Transverse colon (tissue), 4 donors: Measurements from ENCODE around the gene LBR. TPM values are rescaled to one million over a fixed set of nuclear protein-coding genes. Genes with fewer than 3 reads are reported as not detected.
A peak's percentile ranks its signal among the peaks of the same experiment; 100 is the strongest.

Experiments used
- DNase-seq: peaks from one replicate; pipeline ENCODE4 v3.0.0-alpha.2; 2019
- H3K27ac ChIP-seq, 4 donors: fragments of 200-600 bp; sonication (generic); 2 replicates each; pipeline ENCODE4 v1.5.1; 2016 to 2018; ENCODE audit warnings: inconsistent platforms in 4 of 4
- H3K27me3 ChIP-seq: fragments of 200-600 bp; sonication (generic); 2 replicates; pipeline ENCODE4 v1.5.1; 2017; ENCODE audit warnings: inconsistent platforms
- H3K36me3 ChIP-seq, 4 donors: fragments of 200-600 bp; sonication (generic); 2 replicates each; pipeline ENCODE4 v1.5.1; 2017 to 2019; ENCODE audit warnings: inconsistent platforms in 4 of 4
- H3K4me1 ChIP-seq, 4 donors: fragments of 200-600 bp; sonication (generic); 2 replicates each; pipeline ENCODE4 v1.5.1; 2017 to 2020; ENCODE audit warnings: inconsistent platforms in 4 of 4
- H3K4me3 ChIP-seq, 4 donors: fragments of 200-600 bp; sonication (generic); 1 replicate in 1 of 4; 2 replicates in 3 of 4; pipeline versions ENCODE4 v1.5.1 to v1.6.1; 2017 to 2019; ENCODE audit warnings: inconsistent platforms in 4 of 4
- H3K9me3 ChIP-seq, 2 donors: fragments of 200-600 bp; sonication (generic); 2 replicates each; pipeline ENCODE4 v1.5.1; 2017 to 2019; ENCODE audit warnings: inconsistent platforms in 2 of 2
- EP300 ChIP-seq: sonication (generic); formaldehyde crosslinking; IDR thresholded peaks from one replicate; pipeline ENCODE4 v1.6.1; 2017; ENCODE audit warnings: antibody characterized with exemption, low read depth
- POLR2A ChIP-seq: fragments of 450-650 bp; IDR thresholded peaks from one replicate; pipeline ENCODE4 v1.6.1; 2016; ENCODE audit warnings: antibody characterized with exemption, mild to moderate bottlenecking, moderate library complexity
- POLR2AphosphoS5 ChIP-seq, 3 donors: sonication (generic); formaldehyde crosslinking; IDR thresholded peaks; one replicate each; pipeline ENCODE4 v1.6.1; 2016; ENCODE audit warnings: antibody characterized with exemption in 3 of 3
- WGBS, 2 donors: methylation state at CpG; one replicate each; pipeline ENCODE4 v1.1.5; 2018; ENCODE audit warnings: low coverage in 1 of 2; 5-methylcytosine and 5-hydroxymethylcytosine counted together
- in situ Hi-C, 4 donors: fragments of 200-750 bp; cut with MboI; loops; one replicate each; pipeline versions ENCODE4 v1.15.0 to v1.15.1; 2017; ENCODE audit warnings: low sequenced_read_pairs in 3 of 4, low pct_ligation_motif_present in 1 of 4, low pct_unique_long_range_greater_than_20kb in 1 of 4
- intact Hi-C: fragments of 100-400 bp; cut with DNase I; formaldehyde crosslinking; loops from one replicate; pipeline ENCODE4 v1.15.1; 2023; ENCODE audit warnings: low total_unique reads
- total RNA-seq, 4 donors: library from RNA; depleted of rRNA; stranded (reverse); fragments of >200 nt; gene quantifications; one replicate each; pipeline ENCODE4 v1.1.0, GENCODE V29; 2016
- TF ChIP-seq, protein P1 (sequence below), 5 experiments: fragments of 200-600 bp in 3 of 5; fragments of 450-650 bp in 2 of 5; sonication (generic) in 3 of 5; IDR thresholded peaks; 1 replicate in 2 of 5; 2 replicates in 3 of 5; pipeline ENCODE4 v1.5.1; 2016 to 2017; ENCODE audit warnings: antibody characterized with exemption in 5 of 5, inconsistent platforms in 3 of 5, mild to moderate bottlenecking in 2 of 5, moderate library complexity in 1 of 5

The LBR gene
- total RNA-seq, 4 donors from 2014 or later: 48.6 to 97.9 (median 75.1) TPM

DNA sequence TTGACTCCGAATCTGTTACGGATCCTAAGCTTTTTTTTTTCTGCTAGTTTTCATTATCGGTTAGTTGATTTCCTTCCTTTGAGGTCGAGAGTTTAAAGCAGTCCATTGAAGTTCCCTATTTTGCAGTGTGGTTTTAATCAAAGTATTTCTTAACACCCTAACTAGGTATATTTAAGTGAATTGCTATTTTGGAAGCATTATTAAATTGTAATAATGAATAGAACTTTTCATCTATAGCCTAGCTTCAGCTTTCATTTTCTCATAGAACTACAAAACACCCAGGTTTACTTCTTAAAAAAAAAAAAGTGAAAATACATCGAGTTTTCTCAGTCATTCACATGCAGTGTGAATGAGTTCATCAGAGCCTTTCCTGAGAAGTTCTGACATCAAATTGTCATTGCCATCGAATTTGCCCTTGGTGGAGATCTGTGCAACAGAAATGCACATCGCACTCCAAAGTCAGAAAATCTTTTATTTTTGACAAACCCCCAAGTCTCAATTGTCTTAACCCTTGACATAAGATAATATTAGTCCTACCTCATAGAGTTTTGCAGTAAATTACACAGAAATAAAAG lies 1.1 kb upstream of the LBR start:
- Histone ChIP-seq H3K4me3 (peak overlapping the region; percentile 32 to 95 (median 89)), H3K4me1 (peaks cover 18 to 33% (median 30%) of the 10 kb centered on the region in 4 donors), H3K27ac (peak overlapping the region; percentile 94 to 99 (median 98)), H3K27me3 (no peaks in the 10 kb centered on the region), H3K36me3 (no peaks in the 10 kb centered on the region), H3K9me3 (no peaks in the 10 kb centered on the region)
- intact Hi-C loops (no loop called here), in situ Hi-C loops (no loop called here)
- TF ChIP-seq, protein P1, sequence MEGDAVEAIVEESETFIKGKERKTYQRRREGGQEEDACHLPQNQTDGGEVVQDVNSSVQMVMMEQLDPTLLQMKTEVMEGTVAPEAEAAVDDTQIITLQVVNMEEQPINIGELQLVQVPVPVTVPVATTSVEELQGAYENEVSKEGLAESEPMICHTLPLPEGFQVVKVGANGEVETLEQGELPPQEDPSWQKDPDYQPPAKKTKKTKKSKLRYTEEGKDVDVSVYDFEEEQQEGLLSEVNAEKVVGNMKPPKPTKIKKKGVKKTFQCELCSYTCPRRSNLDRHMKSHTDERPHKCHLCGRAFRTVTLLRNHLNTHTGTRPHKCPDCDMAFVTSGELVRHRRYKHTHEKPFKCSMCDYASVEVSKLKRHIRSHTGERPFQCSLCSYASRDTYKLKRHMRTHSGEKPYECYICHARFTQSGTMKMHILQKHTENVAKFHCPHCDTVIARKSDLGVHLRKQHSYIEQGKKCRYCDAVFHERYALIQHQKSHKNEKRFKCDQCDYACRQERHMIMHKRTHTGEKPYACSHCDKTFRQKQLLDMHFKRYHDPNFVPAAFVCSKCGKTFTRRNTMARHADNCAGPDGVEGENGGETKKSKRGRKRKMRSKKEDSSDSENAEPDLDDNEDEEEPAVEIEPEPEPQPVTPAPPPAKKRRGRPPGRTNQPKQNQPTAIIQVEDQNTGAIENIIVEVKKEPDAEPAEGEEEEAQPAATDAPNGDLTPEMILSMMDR (IDR thresholded peaks at IDR 0.05): no peak
- TF ChIP-seq POLR2A (no peak), POLR2AphosphoS5 (IDR thresholded peaks at IDR 0.05) (no peak), EP300 (no peak)
- 18 to 19% methylated on average over 7 of the region's 7 CpGs for WGBS, 2 donors
- DNase-seq: no peak

DNA sequence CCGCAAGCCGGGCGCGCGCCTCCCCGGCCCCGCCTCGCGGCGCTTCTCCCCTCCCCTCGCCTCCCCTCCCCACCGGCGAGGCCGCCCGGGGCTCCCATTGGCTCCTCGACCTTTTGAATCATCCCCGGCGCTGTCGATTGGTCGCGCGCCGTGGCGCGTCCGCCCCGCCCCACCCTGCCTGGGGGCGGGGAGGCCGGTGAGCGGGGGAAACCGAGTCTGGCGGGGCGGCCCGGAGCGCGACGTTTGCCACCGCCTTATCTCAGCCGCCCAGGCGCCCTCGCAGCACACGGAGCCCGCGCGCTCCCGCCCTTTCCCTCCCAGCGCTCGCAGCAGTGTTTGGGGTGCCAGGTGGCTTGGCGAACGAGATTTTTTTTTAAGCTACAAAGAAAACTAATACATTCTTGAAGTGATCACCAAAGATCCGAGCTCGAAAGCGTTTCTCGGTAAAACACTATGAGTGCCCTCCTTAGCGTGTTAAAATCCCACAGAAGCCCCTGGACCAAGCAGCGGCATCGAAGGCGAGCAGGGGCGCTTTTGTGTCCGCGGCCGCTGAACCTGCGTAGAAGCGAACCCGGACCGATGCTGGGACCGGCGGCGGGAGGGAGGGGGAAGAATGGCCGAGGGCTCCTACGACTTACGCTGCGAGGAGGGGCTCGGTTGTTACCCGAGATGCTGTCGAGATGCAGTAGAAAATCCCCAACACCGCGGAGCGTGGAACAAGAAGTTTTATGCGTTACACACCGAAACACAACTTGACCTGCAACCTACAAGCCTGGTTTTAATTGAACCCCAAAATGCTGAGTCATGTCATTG lies 436 bp upstream of the LBR start:
- H3K4me3 ChIP-seq: peak overlapping the region; percentile 32 to 95 (median 89)
- peak overlapping the region; percentile 94 to 99 (median 98) for H3K27ac ChIP-seq
- peaks cover 25 to 40% (median 37%) of the 10 kb centered on the region in 4 donors for H3K4me1 ChIP-seq
- no peaks in the 10 kb centered on the region for H3K27me3 ChIP-seq
- 1% methylated on average over 48 of the region's 81 CpGs; no CpG with 5 or more reads in 1 of the 2 donors for WGBS, 2 donors
- no peaks in the 10 kb centered on the region for H3K36me3 ChIP-seq
- TF ChIP-seq EP300: no peak
- TF ChIP-seq POLR2AphosphoS5 (IDR thresholded peaks at IDR 0.05): peak; percentile 75 to 89 (median 88)
- peak; percentile 90 for TF ChIP-seq POLR2A
- TF ChIP-seq, protein P1 (IDR thresholded peaks at IDR 0.05): no peak
- no peaks in the 10 kb centered on the region for H3K9me3 ChIP-seq
- in situ Hi-C loops (no loop called here), intact Hi-C loops (no loop called here)
- peak; percentile 95 for DNase-seq

DNA sequence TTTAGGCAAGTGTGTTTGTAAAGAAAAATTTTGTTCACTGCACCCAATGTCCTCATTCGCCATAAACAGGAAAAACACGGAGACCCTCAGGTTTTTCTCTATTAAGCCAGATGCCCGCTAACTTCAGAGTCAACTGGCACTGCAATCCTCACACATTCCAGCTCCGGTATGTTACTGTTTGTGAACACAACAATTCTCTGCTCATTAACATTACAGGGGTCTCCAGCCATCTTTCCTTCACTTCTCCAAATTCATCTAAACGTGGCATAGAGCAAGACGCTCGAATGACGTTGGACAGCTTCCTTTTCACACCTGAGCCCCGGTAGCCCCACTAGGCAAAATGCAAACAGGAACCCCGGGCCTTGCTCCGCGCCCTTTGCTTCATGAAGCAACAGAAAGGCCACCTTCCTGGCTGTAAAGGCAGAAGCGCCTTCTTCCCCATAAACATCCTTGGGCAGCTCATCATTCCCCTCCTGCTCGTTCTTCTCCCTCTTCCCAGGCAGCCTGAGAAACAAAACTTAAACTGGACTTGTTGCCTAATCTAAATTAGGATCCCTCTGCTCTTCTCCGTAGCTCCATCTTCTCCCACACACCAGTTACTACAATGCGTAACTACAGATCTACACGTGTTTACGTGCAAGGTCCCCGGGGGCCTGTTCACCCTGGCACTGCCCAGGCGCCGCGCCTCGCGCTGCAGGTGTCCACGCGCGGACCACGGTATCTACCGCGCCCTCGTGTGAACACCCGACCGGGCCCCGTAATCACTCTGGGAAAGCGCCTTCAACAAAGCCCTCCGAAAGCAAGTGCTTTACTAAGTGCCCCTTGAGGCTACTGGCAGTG lies 1.2 kb downstream of the LBR start:
- in situ Hi-C loops: no loop called here
- no peaks in the 10 kb centered on the region for H3K27me3 ChIP-seq
- H3K36me3 ChIP-seq: no peaks in the 10 kb centered on the region
- peaks cover 28 to 54% (median 48%) of the 10 kb centered on the region in 4 donors for H3K4me1 ChIP-seq
- H3K9me3 ChIP-seq: no peaks in the 10 kb centered on the region
- 2 to 7% methylated on average over 15 to 36 of the region's 36 CpGs for WGBS, 2 donors
- DNase-seq: peak; percentile 53
- peak overlapping the region; percentile 94 to 99 (median 98) for H3K27ac ChIP-seq
- peak overlapping the region; percentile 84 to 96 (median 94) for H3K4me3 ChIP-seq
- TF ChIP-seq EP300 (no peak), POLR2AphosphoS5 (IDR thresholded peaks at IDR 0.05) (no peak), POLR2A (peak; percentile 26)
- TF ChIP-seq, protein P1 (IDR thresholded peaks at IDR 0.05): no peak
- intact Hi-C loops: no loop called here
